Stromal cell of bone marrow (primary cell): ENCODE measurements around the gene CFAP45.

ENCODE experiments used
- DNase-seq: peaks from one replicate; pipeline ENCODE4 v3.0.0-alpha.2; 2012; ENCODE audit warnings: low read depth

CFAP45 gene

DNA sequence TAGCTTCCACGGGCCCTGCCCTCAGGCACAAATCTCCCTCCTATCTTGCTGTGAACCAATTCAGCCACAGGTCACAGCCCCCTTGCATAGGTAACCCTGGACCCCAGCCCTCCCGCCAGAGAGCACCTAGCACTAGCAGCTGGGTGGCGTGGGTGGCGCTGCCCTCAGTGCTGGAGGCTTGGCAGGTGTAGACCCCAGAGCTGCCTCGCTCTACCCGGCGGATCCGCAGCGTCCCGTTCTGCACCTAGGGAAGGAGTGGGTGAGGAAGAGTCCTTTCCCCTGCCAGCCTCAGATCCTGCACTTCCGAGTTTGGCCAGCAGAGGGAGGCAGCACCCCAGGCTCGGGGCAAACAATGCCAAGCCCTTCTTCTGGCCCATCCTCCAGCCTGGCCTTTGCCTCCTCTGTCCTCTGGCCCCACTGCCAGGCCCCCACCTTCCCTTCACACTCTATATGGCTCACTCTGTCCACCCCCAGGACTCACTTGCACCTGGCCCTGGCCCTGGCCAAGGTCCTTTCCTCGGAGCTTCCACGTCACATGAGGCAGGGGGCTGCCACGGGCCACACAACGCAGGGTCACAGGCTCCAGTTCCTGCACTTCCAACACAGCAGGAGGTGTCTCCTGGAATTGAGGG, 36.4 kb upstream of the CFAP45 start:
- no peak for DNase-seq

DNA sequence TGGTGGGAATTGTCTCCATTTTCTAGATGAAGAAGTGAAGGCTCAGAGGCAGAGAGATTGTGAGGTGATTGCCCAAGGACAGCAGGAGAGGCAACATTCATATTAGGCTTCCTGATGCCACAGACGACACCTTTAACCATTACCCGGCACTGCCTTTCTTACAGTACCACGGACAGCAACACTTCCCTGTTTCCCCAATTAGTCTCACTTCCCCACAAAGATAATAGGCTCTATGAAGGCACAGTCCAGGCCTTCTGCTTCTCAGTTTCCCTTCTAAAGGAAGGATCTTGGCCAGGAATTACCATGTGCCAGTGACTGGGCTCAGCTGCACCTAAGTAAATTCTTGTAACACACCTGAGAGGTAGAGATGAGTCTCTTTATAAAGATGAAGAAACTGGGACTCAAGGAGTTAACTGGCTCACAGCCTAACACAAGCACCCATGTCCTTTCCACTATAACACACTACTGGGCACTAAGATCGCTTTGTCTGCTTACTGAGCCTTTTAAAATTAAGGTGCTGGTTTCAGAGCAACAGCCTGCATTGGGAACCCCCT, 35.8 kb upstream of the CFAP45 start:
- no peak for DNase-seq

DNA sequence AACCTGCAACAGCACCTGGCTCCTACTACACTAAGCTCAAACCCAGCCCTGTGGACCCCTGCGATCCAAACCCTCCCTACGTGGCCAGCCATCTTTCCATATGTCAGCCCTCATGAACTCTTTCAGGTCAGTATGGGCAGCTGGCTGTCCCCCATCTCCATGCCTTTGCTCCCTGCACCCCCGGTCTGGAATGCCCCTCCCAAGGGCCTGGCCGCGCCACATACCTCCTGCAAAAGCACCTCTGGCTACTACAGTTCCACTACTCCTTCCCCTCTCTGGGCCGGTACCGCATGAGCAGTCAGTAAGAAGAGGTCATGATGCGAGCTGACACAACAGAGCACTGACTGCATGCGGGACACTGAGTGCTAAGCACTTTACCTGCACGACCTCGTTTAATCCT, 35.3 kb upstream of the CFAP45 start:
- DNase-seq = no peak

DNA sequence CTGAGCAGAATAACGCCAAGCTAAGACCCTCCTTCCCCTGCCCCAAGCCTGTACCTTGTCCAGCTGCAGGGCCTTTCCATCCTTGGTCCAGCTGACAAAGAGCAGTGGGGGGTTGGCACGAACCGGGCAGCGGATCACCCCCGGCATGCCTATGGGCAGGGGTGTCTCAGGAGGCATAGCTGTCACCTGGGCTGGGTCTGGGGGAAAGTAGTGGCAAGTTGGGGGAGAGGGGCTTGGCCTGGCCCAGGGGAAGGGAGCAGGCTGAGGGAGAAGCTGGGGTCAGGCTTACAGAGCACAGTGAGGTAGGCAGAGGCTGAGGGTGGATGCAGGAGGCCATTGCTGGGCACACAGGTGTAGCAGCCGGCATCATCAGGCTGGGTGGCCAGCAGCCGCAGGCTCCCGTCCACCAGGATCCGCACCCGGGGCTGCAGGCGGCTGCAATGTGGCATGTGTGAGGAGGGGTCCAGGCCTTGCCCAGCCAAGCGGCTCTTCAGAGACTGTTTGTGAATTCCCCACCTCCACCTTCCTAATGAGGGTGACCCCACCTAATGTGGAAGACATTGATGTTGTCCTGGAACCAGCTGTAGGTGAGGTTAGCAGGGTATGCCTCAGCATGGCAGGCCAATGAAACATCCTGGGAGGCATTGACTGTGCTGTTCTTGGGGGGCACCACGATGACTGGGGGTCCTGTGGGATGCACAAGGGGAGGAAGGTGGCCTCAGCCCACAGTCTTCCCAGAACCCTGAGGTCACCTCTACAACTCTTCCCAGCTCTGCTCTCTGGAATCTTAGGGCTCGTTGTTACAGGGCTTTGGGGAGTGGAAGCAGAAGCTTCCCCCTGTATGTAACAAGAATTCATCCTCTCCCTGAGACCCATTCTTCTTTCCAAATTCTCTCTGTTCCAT, 34.4 kb upstream of the CFAP45 start:
- DNase-seq = no peak

DNA sequence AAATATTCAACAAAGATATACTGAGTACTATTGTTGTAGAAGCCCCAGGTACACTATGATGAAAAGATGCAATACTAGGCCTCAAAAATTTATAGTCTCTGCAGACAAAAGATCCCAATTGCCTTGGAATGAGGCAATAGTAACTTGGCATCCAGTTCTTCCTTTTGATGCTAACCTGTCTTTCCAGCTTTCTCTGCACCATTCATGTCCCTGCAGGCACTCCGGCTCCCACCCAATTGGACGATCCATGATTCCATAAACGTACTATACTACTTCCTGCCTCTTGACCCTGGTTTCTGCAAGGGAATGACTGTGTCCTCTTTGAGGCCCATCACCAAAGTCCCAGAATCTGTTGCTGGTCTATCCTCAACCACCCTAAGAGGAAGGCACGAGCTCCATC, 33.4 kb upstream of the CFAP45 start:
- DNase-seq = no peak

DNA sequence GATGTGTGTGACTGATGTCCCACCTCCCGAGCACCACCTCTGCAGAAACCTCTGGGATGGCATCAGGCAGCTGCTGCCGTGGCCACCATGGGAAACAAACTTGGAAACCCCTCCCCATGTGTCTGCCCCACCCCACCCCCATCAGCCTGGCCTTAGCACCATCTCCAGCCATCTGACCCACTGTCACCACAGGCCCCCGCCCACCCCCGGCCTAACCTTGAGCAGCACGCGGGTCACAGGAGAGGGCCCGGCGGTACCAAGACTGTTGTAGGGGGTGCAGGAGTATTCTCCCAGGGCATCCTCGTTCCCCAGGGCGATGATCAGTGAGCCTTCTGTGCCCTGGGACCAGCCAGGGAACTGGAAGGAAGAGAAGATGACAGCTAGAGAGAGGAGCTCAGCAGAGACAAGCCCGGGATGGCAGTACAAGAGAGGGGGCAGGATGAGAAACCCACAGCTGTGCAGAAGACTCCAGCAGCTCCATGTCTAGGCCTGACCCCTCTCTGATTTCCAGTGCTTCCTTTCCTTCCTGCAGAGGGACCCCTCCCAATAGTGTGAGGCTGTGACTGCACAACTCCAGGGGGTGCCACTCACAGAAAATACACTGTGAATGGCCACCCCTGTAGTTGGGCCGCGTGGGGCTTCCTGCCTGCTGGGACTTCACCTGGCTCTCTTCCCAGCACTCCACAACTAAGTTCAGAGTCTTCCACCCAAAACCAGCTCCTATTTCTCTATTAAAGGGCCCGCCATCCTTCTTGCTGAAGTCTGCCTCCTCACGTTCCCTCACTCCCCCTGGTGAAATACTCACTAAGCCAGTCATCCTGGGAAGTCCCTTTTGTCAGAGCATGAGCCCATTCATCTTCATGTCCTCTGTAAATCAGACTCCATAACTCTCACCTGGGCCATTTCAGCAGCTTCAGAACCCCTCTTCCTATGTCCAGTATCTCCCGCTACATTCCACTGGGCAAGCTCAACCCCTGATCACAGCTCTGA, 32.6 kb upstream of the CFAP45 start:
- DNase-seq = no peak

DNA sequence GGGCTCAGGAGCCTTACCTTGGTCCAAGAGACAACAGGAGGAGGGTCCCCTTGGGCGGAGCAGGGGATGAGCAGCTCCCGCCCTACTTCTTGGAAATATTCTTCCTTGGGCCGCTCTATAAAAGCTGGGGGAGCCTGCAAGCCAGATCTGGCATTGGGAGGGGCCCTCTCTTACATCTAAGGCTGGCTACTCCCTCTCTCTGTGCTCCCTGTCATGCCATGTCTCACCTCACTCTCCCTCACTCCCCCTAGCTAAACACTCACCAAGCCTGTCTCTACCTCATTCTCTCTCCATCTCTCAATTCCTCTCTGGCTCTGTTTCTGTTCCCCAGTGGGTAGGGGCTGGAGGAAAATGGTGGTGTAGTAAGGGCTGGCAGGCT, 31.8 kb upstream of the CFAP45 start:
- DNase-seq = no peak

DNA sequence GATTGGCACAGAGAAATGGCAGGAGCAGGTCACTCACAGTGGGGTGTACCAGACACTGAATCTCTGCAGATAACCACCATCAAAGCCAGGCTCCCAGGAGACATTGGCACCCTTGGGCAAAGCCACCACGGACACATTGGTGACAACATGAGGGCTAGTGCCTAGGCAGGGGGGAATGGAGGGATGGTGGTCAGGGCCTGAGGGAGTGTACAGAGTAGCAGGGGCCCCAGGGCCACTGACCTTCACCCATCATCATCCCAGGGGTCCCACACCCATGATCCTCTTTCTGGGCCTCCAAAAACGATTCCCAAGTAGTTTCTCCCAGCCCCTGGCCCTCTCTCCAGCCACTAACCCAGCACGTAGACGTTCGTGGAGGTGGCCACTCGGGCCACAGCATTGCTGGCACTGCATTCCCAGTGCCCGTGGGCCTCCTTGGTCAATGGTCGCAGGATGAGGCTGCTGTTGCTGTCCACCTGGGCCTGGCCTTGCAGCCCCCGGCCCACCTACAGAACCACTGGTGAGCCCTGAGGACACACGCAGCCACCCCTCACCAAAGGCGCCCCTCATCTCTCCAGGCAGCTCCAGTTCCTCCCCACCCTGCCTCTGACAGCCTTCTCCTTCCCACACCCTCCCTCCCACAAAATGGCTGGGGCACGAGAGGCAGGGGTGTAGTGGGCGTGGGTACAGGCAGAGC, 31.3 kb upstream of the CFAP45 start:
- DNase-seq = no peak

DNA sequence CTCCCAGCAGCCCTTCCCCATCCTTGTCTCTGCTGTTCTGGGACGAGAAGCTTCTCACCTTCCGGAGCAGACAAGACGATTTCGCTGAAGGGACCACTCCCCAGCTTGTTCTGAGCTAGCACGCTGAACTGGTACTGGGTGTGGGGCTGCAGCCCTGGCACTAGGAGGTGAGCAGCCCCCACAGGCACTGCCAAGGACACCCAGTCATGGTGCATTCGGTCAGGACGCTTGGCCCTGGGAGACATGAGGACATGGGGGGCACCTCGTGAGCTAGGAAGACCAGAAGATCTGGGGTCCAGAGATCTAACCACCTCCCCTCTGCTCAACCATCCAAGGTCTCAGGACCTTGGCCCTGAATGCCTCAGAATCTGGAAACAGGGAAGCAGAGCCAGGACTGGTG, 30.7 kb upstream of the CFAP45 start:
- DNase-seq = no peak

DNA sequence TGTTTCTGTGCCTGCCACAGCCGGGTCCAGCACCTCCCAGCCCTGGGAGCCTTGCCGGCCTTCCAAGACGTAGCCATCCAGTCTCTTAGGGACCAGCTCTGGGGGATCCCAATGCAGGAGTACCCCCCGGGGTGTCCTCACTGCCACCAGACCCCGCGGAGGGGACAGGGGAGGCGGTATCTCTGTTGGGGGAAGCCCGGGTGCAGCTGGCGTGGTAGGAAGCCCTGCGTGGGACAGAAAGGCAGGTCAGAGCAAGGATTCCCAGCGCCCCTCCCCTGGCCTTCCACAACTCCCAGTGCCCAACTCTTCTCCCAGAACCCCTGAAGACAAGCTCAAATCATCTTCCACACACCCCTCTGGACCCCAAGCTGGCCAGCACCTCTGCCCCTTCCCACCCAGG, 30.3 kb upstream of the CFAP45 start:
- no peak for DNase-seq

DNA sequence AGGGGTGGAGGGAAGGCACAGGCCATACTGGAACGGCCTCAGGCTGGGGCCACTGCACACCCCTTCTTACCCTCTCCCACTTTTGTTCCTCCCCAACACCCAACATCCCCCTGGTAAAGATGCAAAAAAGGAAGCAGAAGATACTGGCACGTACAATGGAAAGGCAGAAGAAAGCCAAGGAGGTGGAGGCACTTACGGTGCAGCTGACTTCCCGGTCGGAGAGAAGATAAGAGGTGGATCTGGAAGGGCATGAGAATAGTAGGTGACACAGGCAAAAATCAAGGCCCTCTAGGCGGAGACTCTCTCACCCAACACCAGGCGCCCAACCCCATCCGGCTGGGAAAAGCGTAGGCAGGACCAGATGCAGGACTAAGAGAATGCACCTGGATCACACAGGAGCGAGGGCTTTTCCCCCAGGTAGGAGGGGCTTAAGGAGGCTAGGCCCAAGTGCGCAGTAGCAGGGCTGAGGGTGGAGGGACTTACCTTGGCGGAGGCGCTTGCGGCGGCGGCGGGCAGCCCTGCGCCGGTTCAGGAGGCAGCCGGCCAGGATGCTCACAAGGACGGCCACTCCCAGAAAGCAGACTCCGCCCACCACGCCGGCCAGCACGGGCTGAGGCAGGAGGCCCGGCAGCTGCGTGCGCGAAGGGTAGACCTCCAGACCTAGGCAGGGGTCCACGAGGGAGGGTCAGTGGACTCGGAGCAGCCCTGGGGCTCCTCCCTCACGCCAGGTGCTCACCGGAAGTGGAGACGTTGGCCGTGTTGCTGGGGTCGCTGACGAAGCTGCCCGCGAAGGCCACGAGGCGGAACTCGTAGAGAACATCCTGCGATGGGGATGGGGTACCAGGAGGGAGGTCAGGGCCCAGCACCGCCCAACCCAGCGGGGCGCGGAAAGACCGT, 29.4 kb upstream of the CFAP45 start:
- no peak for DNase-seq

DNA sequence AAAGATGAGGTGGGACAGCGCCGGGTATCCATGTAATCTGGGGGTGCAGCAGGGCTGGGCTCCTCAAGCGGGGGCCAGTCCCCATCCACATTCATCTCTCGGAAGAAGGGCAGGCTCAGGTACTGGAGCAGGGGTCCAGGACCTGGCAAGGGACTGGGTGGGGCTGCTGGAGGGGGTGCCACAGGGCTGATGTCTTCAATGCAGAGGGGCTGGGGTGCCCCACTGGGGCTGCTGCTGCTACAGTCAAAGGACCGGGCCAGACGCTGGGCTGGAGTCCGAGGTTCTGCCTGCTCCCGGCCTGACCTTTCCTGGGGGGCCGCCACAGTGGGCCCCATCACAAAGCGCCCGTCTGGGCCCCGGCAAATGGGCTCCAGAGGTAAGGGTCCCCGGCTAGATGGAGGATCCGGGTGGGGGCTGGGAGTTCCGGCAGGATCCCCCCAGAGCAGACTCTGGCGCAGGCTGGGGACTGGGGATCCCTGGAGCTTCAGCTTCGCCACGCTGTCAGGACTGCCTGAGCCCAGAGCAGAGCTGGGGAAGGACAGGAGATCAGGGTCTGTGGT, 28.6 kb upstream of the CFAP45 start:
- no peak for DNase-seq

DNA sequence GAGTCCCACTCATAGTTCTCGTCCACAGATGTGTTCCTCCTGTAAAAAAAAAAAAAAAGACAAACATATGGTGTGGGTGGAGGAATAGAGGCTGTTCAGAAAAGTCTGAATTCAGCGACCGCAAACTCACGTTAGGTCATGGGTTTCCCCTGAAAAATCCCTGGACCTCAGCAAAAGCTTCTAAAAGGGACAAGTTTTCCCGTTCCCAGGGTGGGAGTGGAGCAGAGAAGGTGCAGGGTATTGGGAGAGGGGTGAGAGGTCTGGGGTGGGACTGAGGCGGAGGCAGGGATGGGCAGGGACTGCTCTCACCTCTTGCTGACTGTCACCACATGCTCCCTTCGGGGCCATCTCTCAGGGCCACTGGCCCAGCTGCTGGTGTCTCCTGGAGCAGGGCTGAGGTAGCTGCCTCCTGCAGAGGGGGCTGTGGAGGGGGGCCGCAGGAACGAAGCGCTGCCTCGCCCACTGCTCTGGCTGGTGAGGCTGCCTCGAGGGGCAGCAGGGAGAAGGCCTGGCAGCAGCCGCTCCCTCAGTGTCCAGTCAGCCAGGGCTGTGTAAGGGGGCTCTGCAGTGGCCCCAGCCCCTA, 28.0 kb upstream of the CFAP45 start:
- no peak for DNase-seq

DNA sequence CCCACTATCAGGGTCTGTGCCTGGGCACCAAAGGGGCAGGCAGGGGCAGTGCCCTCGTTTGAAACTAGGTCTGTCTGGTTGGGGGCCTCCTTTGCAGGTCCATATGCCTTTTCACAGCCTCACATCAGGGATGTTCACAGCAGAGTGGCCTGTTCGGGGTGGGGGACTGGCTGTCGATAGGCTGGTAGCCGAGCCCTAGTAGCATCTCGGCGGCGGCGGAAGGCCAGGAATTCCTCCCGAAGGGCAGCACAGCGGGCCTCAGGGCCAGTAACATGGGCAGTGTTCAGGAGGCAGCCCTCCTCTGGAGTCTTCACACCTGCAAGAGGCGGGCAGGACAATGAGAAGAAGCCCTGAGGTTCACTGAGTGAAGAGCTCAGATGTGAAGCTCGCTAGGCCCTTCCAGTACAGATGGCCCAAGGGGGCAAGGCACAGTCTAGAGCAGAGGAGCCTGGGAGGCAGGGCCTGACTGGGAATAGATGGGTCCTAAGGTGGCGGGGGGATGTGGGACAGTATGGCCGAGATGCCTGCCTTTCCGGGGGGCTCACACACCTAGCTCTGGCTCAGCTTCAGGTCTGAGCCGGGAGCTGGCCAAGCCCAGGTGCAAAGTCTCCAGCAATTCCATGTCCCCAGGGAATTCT, 27.4 kb upstream of the CFAP45 start:
- no peak for DNase-seq

DNA sequence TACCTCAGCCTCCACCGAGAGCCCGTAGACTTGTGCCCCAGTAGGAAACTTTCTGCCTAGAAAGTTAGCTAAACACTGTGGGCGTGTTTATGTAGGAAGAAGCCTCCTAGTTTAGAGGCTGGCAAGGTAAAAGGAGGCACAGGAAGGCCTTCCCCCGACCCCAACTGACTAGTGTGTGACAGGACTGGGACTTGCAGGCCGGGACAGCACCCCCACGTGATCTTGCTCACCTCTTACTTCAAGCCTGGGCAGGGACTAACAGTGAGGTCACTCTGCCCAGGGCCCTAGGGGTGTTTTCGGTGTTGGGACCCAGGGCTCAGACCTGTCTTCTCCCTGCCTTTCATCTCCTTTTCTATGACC, 25.7 kb upstream of the CFAP45 start:
- DNase-seq = no peak

DNA sequence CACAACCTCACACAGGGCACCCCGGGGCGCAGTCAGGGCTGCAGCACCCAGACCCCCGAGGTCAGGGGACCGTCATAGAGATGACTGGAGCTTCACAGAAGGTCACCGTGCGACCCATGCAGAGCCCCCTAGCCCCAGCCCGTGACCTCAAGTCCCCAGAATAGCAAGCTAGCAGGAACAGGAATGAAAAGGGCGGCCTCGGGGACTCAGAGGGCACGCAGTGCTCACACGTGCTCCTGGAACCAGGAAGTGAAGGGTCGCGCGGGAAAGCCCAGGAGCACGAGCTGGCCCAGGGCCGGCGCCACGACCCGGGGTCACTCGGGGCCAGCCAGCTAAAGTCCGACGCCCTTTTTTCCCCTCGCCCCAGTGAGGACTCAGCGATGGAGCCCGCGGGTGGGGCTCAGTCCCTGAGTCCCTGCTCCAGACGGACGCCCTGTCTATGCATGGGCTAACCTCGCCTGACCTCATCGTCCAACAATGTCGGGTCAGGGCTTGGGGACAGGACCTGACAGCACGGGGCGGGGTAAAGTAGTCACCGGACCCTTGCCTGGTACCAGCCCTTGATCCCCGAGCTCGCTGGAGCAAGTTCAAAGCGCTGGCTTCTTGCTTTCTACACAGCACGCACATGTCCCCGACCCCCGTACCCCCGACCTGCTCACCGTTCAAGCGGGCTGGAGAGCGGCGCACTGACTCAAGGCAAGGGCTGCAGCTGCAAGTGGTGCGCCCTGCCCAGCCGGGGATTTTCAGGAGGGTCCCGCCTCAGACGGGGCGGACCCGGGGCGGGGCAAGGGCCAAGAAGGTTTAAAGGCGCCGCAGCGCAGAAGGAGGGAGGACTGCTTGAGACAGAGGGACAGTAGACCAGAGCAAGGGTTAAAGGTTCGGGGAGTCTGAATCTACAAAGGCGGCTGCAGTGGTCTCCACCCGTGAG, 25.1 kb upstream of the CFAP45 start, which contains the start of gene TAGLN2:
Gene TAGLN2, minus strand, starts transcription at position 717 of the 928 bp plus-strand sequence. CDS start 4,998 bp downstream, outside the sequence.
- DNase-seq = peak; percentile 83

DNA sequence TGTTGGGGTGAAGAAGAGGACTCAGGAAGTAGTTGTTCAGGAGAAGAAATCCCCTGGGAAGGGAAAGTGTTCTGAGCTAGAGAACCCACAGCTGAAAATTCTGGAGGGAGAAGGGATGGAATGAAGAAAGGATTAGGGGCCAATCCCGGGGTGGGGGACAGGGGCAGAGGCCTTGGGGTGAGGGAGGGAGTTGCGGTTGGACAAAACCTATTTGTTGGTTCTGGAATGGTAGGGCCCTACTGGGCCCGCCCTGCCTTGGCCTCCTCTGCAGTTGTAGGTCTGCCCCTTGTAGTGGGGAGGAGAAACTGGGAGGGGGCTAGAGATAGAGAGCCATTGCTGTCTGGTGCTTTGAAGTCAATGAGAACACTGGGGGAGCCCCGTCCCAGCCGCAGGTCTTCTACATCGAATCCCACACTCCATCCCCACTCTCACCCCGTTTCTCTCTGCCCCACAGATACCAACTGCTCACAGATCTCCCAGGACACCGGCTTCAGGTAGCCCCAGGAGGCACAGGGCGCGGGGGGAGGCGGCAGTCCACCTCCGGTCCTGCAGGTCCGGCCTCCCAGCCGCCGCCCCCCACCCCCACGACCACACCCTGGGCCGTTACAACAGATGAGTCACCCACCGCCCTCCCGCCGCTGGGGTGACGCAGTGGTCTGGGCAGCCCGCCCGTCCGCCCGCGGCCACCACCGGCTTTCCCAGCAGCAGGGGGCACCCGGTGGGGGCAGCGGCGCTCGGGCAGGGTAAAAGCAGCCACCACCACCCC, 24.2 kb upstream of the CFAP45 start:
- peak; percentile 83 for DNase-seq
